ENCODE data around the gene YARS2. TPM values are rescaled to one million over a fixed set of nuclear protein-coding genes. Genes with fewer than 3 reads are reported as not detected.

Gene YARS2
- polyA plus RNA-seq (ENCODE audit: insufficient read length), result 34.8 TPM
- long read RNA-seq, donor 1, transcript YARS2-201 (5 exons, 2,122 nt), result major isoform, 12 of 26 reads
- long read RNA-seq, donor 1, partial matches to known transcripts, result 14 of 26 reads
- long read RNA-seq, donor 1, other reads (novel, unspliced or antisense), result 0 of 26 reads
- long read RNA-seq, donor 2, transcript YARS2-201 (5 exons, 2,122 nt), result major isoform, 9 of 49 reads
- long read RNA-seq, donor 2, partial matches to known transcripts, result 40 of 49 reads
- long read RNA-seq, donor 2, other reads (novel, unspliced or antisense), result 0 of 49 reads
- long read RNA-seq, donor 3, transcript YARS2-201 (5 exons, 2,122 nt), result major isoform, 13 of 13 reads
- long read RNA-seq, donor 3, partial matches to known transcripts, result 0 of 13 reads
- long read RNA-seq, donor 3, other reads (novel, unspliced or antisense), result 0 of 13 reads
- long read RNA-seq, donor 4, partial matches to known transcripts, result 0 of 1 reads
- long read RNA-seq, donor 4, other reads (novel, unspliced or antisense), result 0 of 1 reads
- long read RNA-seq, donor 5, transcript YARS2-201 (5 exons, 2,122 nt), result major isoform, 14 of 14 reads
- long read RNA-seq, donor 5, partial matches to known transcripts, result 0 of 14 reads
- long read RNA-seq, donor 5, other reads (novel, unspliced or antisense), result 0 of 14 reads
- long read RNA-seq, donor 6, transcript YARS2-201 (5 exons, 2,122 nt), result major isoform, 11 of 47 reads
- long read RNA-seq, donor 6, partial matches to known transcripts, result 36 of 47 reads
- long read RNA-seq, donor 6, other reads (novel, unspliced or antisense), result 0 of 47 reads
- long read RNA-seq, donor 7, transcript YARS2-201 (5 exons, 2,122 nt), result major isoform, 18 of 18 reads
- long read RNA-seq, donor 7, partial matches to known transcripts, result 0 of 18 reads
- long read RNA-seq, donor 7, other reads (novel, unspliced or antisense), result 0 of 18 reads
- long read RNA-seq, donor 8, transcript YARS2-201 (5 exons, 2,122 nt), result major isoform, 7 of 7 reads
- long read RNA-seq, donor 8, partial matches to known transcripts, result 0 of 7 reads
- long read RNA-seq, donor 8, other reads (novel, unspliced or antisense), result 0 of 7 reads

- peak; percentile 97 for DNase-seq
Measured at GRCh38 chr12:32755654-32756475, at the start of gene YARS2. YARS2 (minus strand) TSS chr12:32755897; CDS start chr12:32755874, 23 bp downstream.

- DNase-seq, result no peak
Measured at GRCh38 chr12:32804301-32804700, 48.6 kb upstream of the YARS2 start.

- no peak for DNase-seq
Measured at GRCh38 chr12:32801269-32801980, 45.7 kb upstream of the YARS2 start.

GRCh38 chr12:32794281-32794680 lies 38.6 kb upstream of the YARS2 start:
- no peak for DNase-seq

GRCh38 chr12:32789916-32790315 lies 34.2 kb upstream of the YARS2 start:
- no peak for DNase-seq

- DNase-seq, result no peak
Measured at GRCh38 chr12:32789446-32789845, 33.7 kb upstream of the YARS2 start.

GRCh38 chr12:32788405-32788804 lies 32.7 kb upstream of the YARS2 start:
- DNase-seq, result no peak

- no peak for DNase-seq
Measured at GRCh38 chr12:32785557-32785956, 29.9 kb upstream of the YARS2 start.

GRCh38 chr12:32783029-32783428 lies 27.3 kb upstream of the YARS2 start:
- DNase-seq, result no peak

GRCh38 chr12:32780071-32780470 lies 24.4 kb upstream of the YARS2 start:
- peak; percentile 38 for DNase-seq

- DNase-seq, result no peak
Measured at GRCh38 chr12:32777691-32778175, 22.0 kb upstream of the YARS2 start.

- no peak for DNase-seq
Measured at GRCh38 chr12:32777159-32777558, 21.5 kb upstream of the YARS2 start.

- DNase-seq, result no peak
Measured at GRCh38 chr12:32776258-32776657, 20.6 kb upstream of the YARS2 start.

- no peak for DNase-seq
Measured at GRCh38 chr12:32773691-32774090, 18.0 kb upstream of the YARS2 start.

GRCh38 chr12:32770141-32770540 lies 14.4 kb upstream of the YARS2 start:
- DNase-seq, result no peak

GRCh38 chr12:32768518-32768917 lies 12.8 kb upstream of the YARS2 start:
- no peak for DNase-seq

GRCh38 chr12:32765906-32766305 lies 10.2 kb upstream of the YARS2 start:
- no peak for DNase-seq

- DNase-seq, result no peak
Measured at GRCh38 chr12:32761716-32762115, 6.0 kb upstream of the YARS2 start.

GRCh38 chr12:32757157-32757556 lies 1.5 kb upstream of the YARS2 start:
- DNase-seq, result no peak

GRCh38 chr12:32756476-32757066 lies 874 bp upstream of the YARS2 start:
- DNase-seq, result peak; percentile 25

Measured in left kidney (tissue), 8 donors.